ENCODE data around the gene RNF167.
"Not testable (repeated sequence)": the region's sequence is repeated elsewhere in the genome, so short reads cannot be mapped to it uniquely, and the experiment has no call there.

The RNF167 gene

GRCh38 chr17:4913994-4914393, 26.1 kb upstream of the RNF167 start:
- no peak overlapping the region for H3K4me3 ChIP-seq (ENCODE audit: low read depth, low read length)
- H3K36me3 ChIP-seq (ENCODE audit: control insufficient read depth in 2 of 2, insufficient read depth in 1 of 2, low read length in 2 of 2), result no peaks in the 10 kb centered on the region; a peak in 1 of 3 replicates
- H3K9me3 ChIP-seq (ENCODE audit: control insufficient read depth, insufficient read depth, low read depth, low read length), result no peaks in the 10 kb centered on the region
- no peak overlapping the region for H3K27ac ChIP-seq (ENCODE audit: extremely low read depth, low read depth, low read length)
- CTCF ChIA-PET, result interaction anchor here (0.6 to 1.6 kb wide), 9 partner anchors 9 to 1262 kb away, joined by 3 to 6 read pairs (median 4); no protein-coding TSS in a partner anchor
- TF ChIP-seq ZNF639 (tag by site-specific recombination; IDR thresholded peaks at IDR 0.05) (no peak), TRIM28 (IDR thresholded peaks at IDR 0.05; ENCODE audit: borderline replicate concordance, low read length) (no peak), ZXDB (tag by site-specific recombination; IDR thresholded peaks at IDR 0.05) (no peak), ZFP3 (tag by site-specific recombination; IDR thresholded peaks at IDR 0.05; ENCODE audit: low read depth) (no peak), ZNF341 (tag by site-specific recombination; IDR thresholded peaks at IDR 0.05; ENCODE audit: low read depth) (peak; percentile 74)
- POLR2A ChIA-PET, result interaction anchor here (0.6 to 1.3 kb wide), 5 partner anchors 9 to 195 kb away, joined by 3 to 7 read pairs (median 5); partner anchors contain the start of genes RNF167 and SLC25A11
- no peaks in the 10 kb centered on the region; the same call in 1 of the 2 replicates for H3K4me1 ChIP-seq (ENCODE audit: control insufficient read depth, insufficient read depth, low read length)

- POLR2A ChIA-PET, result interaction anchor here (0.9 to 1.3 kb wide), 2 partner anchors 12 to 25 kb away, joined by 3 read pairs; partner anchors contain the start of genes RNF167 and SLC25A11
- H3K4me3 ChIP-seq (ENCODE audit: low read depth, low read length); H3K4me1 ChIP-seq (ENCODE audit: control insufficient read depth, insufficient read depth, low read length); H3K9me3 ChIP-seq (ENCODE audit: control insufficient read depth, insufficient read depth, low read depth, low read length); H3K36me3 ChIP-seq (ENCODE audit: control insufficient read depth in 2 of 2, insufficient read depth in 1 of 2, low read length in 2 of 2); H3K27ac ChIP-seq (ENCODE audit: extremely low read depth, low read depth, low read length): not testable (repeated sequence)
- TF ChIP-seq ZNF121 (tag by site-specific recombination; IDR thresholded peaks at IDR 0.05), result peak; percentile 86
- CTCF ChIA-PET, result interaction anchor here (0.6 to 1.0 kb wide), 3 partner anchors 108 to 335 kb away, joined by 3 to 5 read pairs (median 3); no protein-coding TSS in a partner anchor
Observed at GRCh38 chr17:4914551-4914950, 25.5 kb upstream of the RNF167 start.

- TF ChIP-seq ZBTB48 (tag by site-specific recombination; IDR thresholded peaks at IDR 0.05), result no peak
- TF ChIP-seq ZNF148 (tag by site-specific recombination; IDR thresholded peaks at IDR 0.05; ENCODE audit: borderline replicate concordance), result no peak
- TF ChIP-seq ZNF514 (tag by site-specific recombination; IDR thresholded peaks at IDR 0.05), result no peak
- TF ChIP-seq ZNF518A (tag by site-specific recombination; conservative IDR thresholded peaks at IDR 0.05; ENCODE audit: low read depth), result no peak
- no peak for TF ChIP-seq ZNF654 (tag by site-specific recombination; IDR thresholded peaks at IDR 0.05; ENCODE audit: low read depth)
- no peak for TF ChIP-seq ZNF2 (tag by site-specific recombination; IDR thresholded peaks at IDR 0.05)
- no peaks in the 10 kb centered on the region for H3K9me3 ChIP-seq (ENCODE audit: control insufficient read depth, insufficient read depth, low read depth, low read length)
- no peak overlapping the region for H3K27ac ChIP-seq (ENCODE audit: extremely low read depth, low read depth, low read length)
- no peaks in the 10 kb centered on the region; a peak in 1 of 3 replicates for H3K36me3 ChIP-seq (ENCODE audit: control insufficient read depth in 2 of 2, insufficient read depth in 1 of 2, low read length in 2 of 2)
- CTCF ChIA-PET, result interaction anchor here (0.8 to 2.4 kb wide), 3 partner anchors 10 to 21 kb away, joined by 3 to 14 read pairs (median 3); partner anchors contain the start of genes CHRNE, RNF167 and SLC25A11
- POLR2A ChIA-PET, result interaction anchor here (0.7 to 1.4 kb wide), 4 partner anchors 14 to 31 kb away, joined by 3 read pairs; partner anchors contain the start of genes ENO3, RNF167 and SLC25A11
- no peak overlapping the region for H3K4me3 ChIP-seq (ENCODE audit: low read depth, low read length)
- no peaks in the 10 kb centered on the region for H3K4me1 ChIP-seq (ENCODE audit: control insufficient read depth, insufficient read depth, low read length)
Observed at GRCh38 chr17:4919511-4920047, 20.5 kb upstream of the RNF167 start.

Measured in HEK293 (cell line).